SH-SY5Y (cell line): ENCODE measurements around the gene TMEM178B.

Experiments used
- GATA2 ChIP-seq: IDR thresholded peaks from 2 replicates; pipeline ENCODE4 v1.6.1; 2011; ENCODE audit warnings: mild to moderate bottlenecking, low read depth, low read length
- GATA3 ChIP-seq: IDR thresholded peaks from 2 replicates; pipeline ENCODE4 v1.6.1; 2011; ENCODE audit warnings: low read depth, mild to moderate bottlenecking, low read length, moderate library complexity

GRCh38 chr7:141454338-141454737, 380.5 kb downstream of the TMEM178B start:
- no peak for TF ChIP-seq GATA3
- no peak for TF ChIP-seq GATA2
